NT2/D1 (cell line): ENCODE data around the gene PTPRG.

Source experiments
- DNase-seq: peaks from one replicate; pipeline ENCODE4 v3.0.0-alpha.2; 2011; ENCODE audit warnings: low read depth, low spot score
- H3K27me3 ChIP-seq: 2 replicates; pipeline ENCODE4 v1.6.0; 2011; ENCODE audit warnings: mild to moderate bottlenecking; ENCODE audit not compliant: insufficient read length, insufficient read depth
- H3K36me3 ChIP-seq: 2 replicates; pipeline ENCODE4 v1.6.1; 2011; ENCODE audit warnings: mild to moderate bottlenecking, low read length, mixed read lengths; ENCODE audit not compliant: insufficient read depth, insufficient read length
- H3K4me1 ChIP-seq: 2 replicates; pipeline ENCODE4 v1.5.1; 2011; ENCODE audit not compliant: insufficient read depth, insufficient read length
- H3K4me3 ChIP-seq: 2 replicates; pipeline ENCODE4 v1.5.1; 2011; ENCODE audit warnings: low read depth; ENCODE audit not compliant: insufficient read length
- H3K9ac ChIP-seq: 2 replicates; pipeline ENCODE4 v1.6.0; 2011; ENCODE audit warnings: low read depth; ENCODE audit not compliant: insufficient read length
- H3K9me3 ChIP-seq: 2 replicates; pipeline ENCODE4 v1.5.1; 2011; ENCODE audit warnings: mild to moderate bottlenecking, low read length; ENCODE audit not compliant: insufficient read depth
- SUZ12 ChIP-seq: IDR thresholded peaks from 2 replicates; pipeline ENCODE4 v1.6.1; 2011; ENCODE audit not compliant: insufficient read length, insufficient read depth; ENCODE audit errors: extremely low read depth
- YY1 ChIP-seq: IDR thresholded peaks from 2 replicates; pipeline ENCODE4 v1.6.1; 2011; ENCODE audit not compliant: insufficient read length, insufficient read depth
- ZNF274 ChIP-seq: IDR thresholded peaks from 2 replicates; pipeline ENCODE4 v1.6.1; 2011; ENCODE audit warnings: mild to moderate bottlenecking, low read depth, low read length

Gene PTPRG

GRCh38 chr3:61877359-61878138 lies 316.2 kb downstream of the PTPRG start:
- no peak overlapping the region for H3K4me3 ChIP-seq
- H3K27me3 ChIP-seq: no peaks in the 10 kb centered on the region
- no peak for DNase-seq
- no peaks in the 10 kb centered on the region for H3K9me3 ChIP-seq
- no peaks in the 10 kb centered on the region for H3K36me3 ChIP-seq
- TF ChIP-seq SUZ12 (no peak), YY1 (no peak), ZNF274 (no peak)
- no peak overlapping the region for H3K9ac ChIP-seq
- peaks cover 4% of the 10 kb centered on the region for H3K4me1 ChIP-seq

DNA sequence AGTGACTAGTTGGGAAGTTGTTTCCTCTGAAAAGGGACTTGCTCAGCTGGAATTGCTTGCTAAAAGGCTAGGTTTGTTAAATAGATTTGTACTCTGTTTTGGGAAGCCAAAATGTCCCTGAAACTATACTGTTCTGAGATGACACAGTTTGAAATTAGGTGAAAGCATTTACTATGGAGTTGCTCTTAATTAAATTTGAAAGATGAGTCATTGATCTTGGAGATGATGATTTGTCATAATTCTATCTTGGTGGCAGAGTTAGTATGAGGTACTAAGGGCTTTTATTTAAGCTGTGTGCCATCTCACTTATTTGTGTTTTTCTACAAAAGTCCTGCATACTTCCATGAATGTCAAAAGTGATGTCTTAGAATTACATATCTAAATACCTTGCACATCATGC lies 320.9 kb downstream of the PTPRG start:
- no peak overlapping the region for H3K9ac ChIP-seq
- no peaks in the 10 kb centered on the region for H3K4me1 ChIP-seq
- no peaks in the 10 kb centered on the region for H3K27me3 ChIP-seq
- DNase-seq: no peak
- no peaks in the 10 kb centered on the region for H3K36me3 ChIP-seq
- TF ChIP-seq YY1 (no peak), ZNF274 (no peak), SUZ12 (no peak)
- H3K9me3 ChIP-seq: no peaks in the 10 kb centered on the region
- no peak overlapping the region for H3K4me3 ChIP-seq

DNA sequence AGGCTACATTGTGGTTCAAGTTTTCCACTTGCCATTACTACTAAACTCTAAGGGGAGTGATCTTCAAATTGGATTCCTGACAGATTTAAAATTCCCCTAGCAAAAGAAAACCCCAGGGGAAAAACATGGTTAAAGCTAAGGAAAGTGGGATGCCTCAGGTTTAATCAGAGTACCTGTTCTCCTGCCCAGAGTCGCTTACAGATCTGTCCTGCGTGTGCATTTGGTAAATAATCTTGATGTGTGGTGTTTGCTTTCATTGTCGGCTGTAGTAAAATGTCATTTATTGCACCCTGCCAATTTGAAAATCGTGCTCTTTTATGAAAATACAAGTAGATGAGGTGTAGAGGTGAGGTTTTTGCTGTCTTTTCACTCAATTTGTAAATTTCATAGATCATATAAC lies 323.4 kb downstream of the PTPRG start:
- no peaks in the 10 kb centered on the region for H3K27me3 ChIP-seq
- no peaks in the 10 kb centered on the region for H3K9me3 ChIP-seq
- no peak overlapping the region for H3K9ac ChIP-seq
- H3K36me3 ChIP-seq: no peaks in the 10 kb centered on the region
- no peak overlapping the region for H3K4me3 ChIP-seq
- no peaks in the 10 kb centered on the region for H3K4me1 ChIP-seq
- TF ChIP-seq ZNF274 (no peak), SUZ12 (no peak)
- DNase-seq: no peak

DNA sequence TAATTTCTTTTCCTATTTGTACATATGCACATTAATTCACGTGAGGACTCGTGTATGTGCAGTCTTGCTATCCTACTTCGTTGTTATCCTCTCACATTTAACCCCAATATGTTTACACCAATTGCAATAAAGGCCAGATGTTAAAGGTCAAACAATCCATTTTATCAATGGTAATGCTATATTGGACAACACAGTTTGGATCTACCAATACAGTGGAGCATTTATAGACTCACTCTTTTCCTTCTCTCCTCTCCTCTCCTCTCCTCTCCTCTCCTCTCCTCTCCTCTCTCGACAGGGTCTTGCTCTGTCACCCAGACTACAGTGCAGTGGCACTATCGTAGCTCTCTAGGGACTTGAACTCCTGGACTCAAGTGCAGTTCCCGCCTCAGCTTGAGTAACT lies 324.0 kb downstream of the PTPRG start:
- no peak for TF ChIP-seq SUZ12
- TF ChIP-seq YY1: no peak
- Histone ChIP-seq H3K36me3 (no peaks in the 10 kb centered on the region), H3K9ac (no peak overlapping the region), H3K4me3 (no peak overlapping the region), H3K27me3 (no peaks in the 10 kb centered on the region), H3K9me3 (no peaks in the 10 kb centered on the region), H3K4me1 (no peaks in the 10 kb centered on the region)
- no peak for DNase-seq

DNA sequence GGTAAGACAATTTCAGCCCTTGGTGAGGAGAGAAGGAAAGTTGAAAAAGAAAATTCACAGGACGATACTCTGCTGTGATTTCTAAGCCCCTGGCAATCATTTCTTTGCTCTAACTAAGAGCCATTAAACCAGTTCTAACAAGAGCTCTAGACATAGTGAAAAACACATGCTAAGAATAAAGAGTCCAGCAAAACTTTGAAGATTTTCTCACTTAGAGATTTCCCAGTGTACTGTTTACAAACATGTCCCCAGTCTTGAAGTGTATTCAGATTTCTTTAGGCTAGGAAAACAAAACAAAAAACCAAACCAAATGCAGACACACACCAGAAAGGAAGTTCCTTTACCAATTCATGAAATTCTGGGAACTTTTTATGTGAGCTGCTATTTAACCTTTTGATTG lies 325.8 kb downstream of the PTPRG start:
- Histone ChIP-seq H3K9me3 (no peaks in the 10 kb centered on the region), H3K9ac (no peak overlapping the region), H3K4me3 (no peak overlapping the region), H3K36me3 (no peaks in the 10 kb centered on the region), H3K4me1 (no peaks in the 10 kb centered on the region), H3K27me3 (no peaks in the 10 kb centered on the region)
- DNase-seq: no peak
- no peak for TF ChIP-seq ZNF274
- TF ChIP-seq SUZ12: no peak
- no peak for TF ChIP-seq YY1

DNA sequence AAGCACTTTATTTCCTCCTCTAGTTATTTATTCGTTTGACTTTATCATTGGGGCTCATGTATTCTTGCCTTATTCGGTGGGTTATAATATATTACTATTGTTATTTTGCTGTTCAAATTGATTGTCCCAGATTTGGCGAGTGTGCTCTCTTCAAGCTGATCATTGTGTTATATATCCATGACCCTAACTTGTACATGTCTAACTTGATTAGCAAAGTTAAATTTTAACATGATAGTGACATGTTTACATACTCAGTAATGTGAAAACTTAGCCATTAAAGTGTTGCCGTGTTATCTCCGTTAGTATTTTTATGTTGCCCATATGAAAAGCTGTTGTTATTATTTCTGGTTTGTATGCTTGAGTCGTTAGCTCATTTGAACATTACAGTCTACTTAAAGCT lies 327.9 kb downstream of the PTPRG start:
- Histone ChIP-seq H3K27me3 (no peaks in the 10 kb centered on the region), H3K4me1 (no peaks in the 10 kb centered on the region), H3K9ac (no peak overlapping the region), H3K4me3 (no peak overlapping the region), H3K9me3 (no peaks in the 10 kb centered on the region), H3K36me3 (no peaks in the 10 kb centered on the region)
- no peak for DNase-seq
- TF ChIP-seq YY1: no peak
- no peak for TF ChIP-seq ZNF274
- TF ChIP-seq SUZ12: no peak

GRCh38 chr3:61890167-61890566 lies 328.8 kb downstream of the PTPRG start:
- Histone ChIP-seq H3K27me3 (no peaks in the 10 kb centered on the region), H3K9me3 (no peaks in the 10 kb centered on the region), H3K9ac (no peak overlapping the region), H3K36me3 (no peaks in the 10 kb centered on the region), H3K4me1 (no peaks in the 10 kb centered on the region), H3K4me3 (no peak overlapping the region)
- DNase-seq: no peak
- TF ChIP-seq SUZ12: no peak
- no peak for TF ChIP-seq ZNF274
- no peak for TF ChIP-seq YY1
